IMR-90 (cell line): ENCODE results near the gene GLE1. TPM values are rescaled to one million over a fixed set of nuclear protein-coding genes. Genes with fewer than 3 reads are reported as not detected.

Source experiments
- ATAC-seq: fragments of 200-7000 bp; cut with Tn5 transposase; 2 replicates; pipeline ENCODE4 v1.9.1; 2020; ENCODE audit warnings: low read depth, mild to moderate bottlenecking, moderate library complexity
- BruUV-seq: library from RNA; stranded (reverse); fragments of 400-500 nt; replicated peaks from 2 replicates; lab custom pipeline; 2021; lab: Mats Ljungman, UMichigan
- CTCF ChIA-PET: fragments of 300-600 bp; formaldehyde crosslinking; extraction: SDS; loops from one replicate; lab custom pipeline; 2021; ENCODE audit warnings: antibody characterized with exemption; lab: Yijun Ruan, JAX
- POLR2A ChIA-PET: fragments of 300-600 bp; sonication (Branson Sonifier 250); formaldehyde crosslinking; loops from one replicate; lab custom pipeline; 2022; ENCODE audit warnings: antibody characterized with exemption; ENCODE audit not compliant: unreplicated experiment; lab: Charles Lee
- DNase-seq: peaks from one replicate; pipeline ENCODE4 v3.0.0; 2013
- H2AFZ ChIP-seq: replicated peaks from 2 replicates; pipeline ENCODE3; 2013; ENCODE audit warnings: low read length, mild to moderate bottlenecking; ENCODE audit not compliant: poor library complexity
- H2AK5ac ChIP-seq: 2 replicates; pipeline ENCODE4 v1.6.1; 2013; ENCODE audit warnings: low read depth, low read length, inconsistent platforms
- H2AK9ac ChIP-seq: replicated peaks from 2 replicates; pipeline ENCODE3; 2013; ENCODE audit warnings: mild to moderate bottlenecking, low read depth, low read length, moderate library complexity; ENCODE audit not compliant: poor library complexity
- H2BK120ac ChIP-seq: 2 replicates; pipeline ENCODE4 v1.6.1; 2013; ENCODE audit warnings: low read depth, low read length, inconsistent platforms
- H2BK15ac ChIP-seq: 3 replicates; pipeline ENCODE4 v1.6.1; 2013; ENCODE audit warnings: low read depth, low read length, inconsistent platforms
- H2BK20ac ChIP-seq: 2 replicates; pipeline ENCODE4 v1.6.1; 2013; ENCODE audit warnings: low read depth, mild to moderate bottlenecking, inconsistent platforms, low read length, moderate library complexity
- H2BK5ac ChIP-seq: 2 replicates; pipeline ENCODE4 v1.6.1; 2013; ENCODE audit warnings: mild to moderate bottlenecking, low read depth, low read length, inconsistent platforms; ENCODE audit not compliant: poor library complexity, severe bottlenecking
- H3K14ac ChIP-seq: replicated peaks from 2 replicates; pipeline ENCODE4 v1.6.1; 2013; ENCODE audit warnings: low read depth, low read length, inconsistent platforms
- H3K18ac ChIP-seq: 2 replicates; pipeline ENCODE4 v1.6.1; 2013; ENCODE audit warnings: low read depth, low read length, control low read depth
- H3K23ac ChIP-seq: 2 replicates; pipeline ENCODE4 v1.6.1; 2013; ENCODE audit warnings: low read depth, low read length, inconsistent platforms
- H3K27ac ChIP-seq: 2 replicates; pipeline ENCODE4 v1.5.1; 2013; ENCODE audit warnings: mild to moderate bottlenecking, control low read depth, low read length; ENCODE audit not compliant: insufficient read depth
- H3K27me3 ChIP-seq: 2 replicates; pipeline ENCODE4 v1.6.1; 2013; ENCODE audit warnings: low read length; ENCODE audit not compliant: control insufficient read depth, insufficient read depth
- H3K36me3 ChIP-seq: 2 replicates; pipeline ENCODE4 v1.6.1; 2013; ENCODE audit warnings: low read length, mixed read lengths; ENCODE audit not compliant: control insufficient read depth, insufficient read depth
- H3K4ac ChIP-seq: 2 replicates; pipeline ENCODE4 v1.6.1; 2013; ENCODE audit warnings: low read depth, low read length, inconsistent platforms
- H3K4me1 ChIP-seq: 2 replicates; pipeline ENCODE4 v1.6.1; 2013; ENCODE audit warnings: low read length, mixed read lengths; ENCODE audit not compliant: control insufficient read depth, insufficient read depth
- H3K4me2 ChIP-seq: 2 replicates; pipeline ENCODE4 v1.6.1; 2013; ENCODE audit warnings: low read depth, mild to moderate bottlenecking, control low read depth, low read length, moderate library complexity
- H3K4me3 ChIP-seq: 2 replicates; pipeline ENCODE4 v1.5.1; 2013; ENCODE audit warnings: low read depth, mild to moderate bottlenecking, control low read depth, low read length, moderate library complexity; ENCODE audit not compliant: insufficient read depth
- H3K56ac ChIP-seq: 2 replicates; pipeline ENCODE4 v1.6.1; 2013; ENCODE audit warnings: low read length, inconsistent platforms; ENCODE audit not compliant: insufficient read depth; ENCODE audit errors: extremely low read depth
- H3K79me1 ChIP-seq, 2 experiments: 2 replicates each; pipeline ENCODE4 v1.6.1; 2013; ENCODE audit warnings: low read length in 2 of 2, inconsistent platforms in 1 of 2, low read depth in 1 of 2
- H3K9ac ChIP-seq: 2 replicates; pipeline ENCODE4 v1.6.1; 2013; ENCODE audit warnings: low read depth, low read length, control low read depth
- H3K9me1 ChIP-seq: 2 replicates; pipeline ENCODE4 v1.6.1; 2013; ENCODE audit warnings: low read length, inconsistent platforms; ENCODE audit not compliant: insufficient read depth
- H3K9me3 ChIP-seq: 2 replicates; pipeline ENCODE4 v1.6.1; 2013; ENCODE audit warnings: low read length; ENCODE audit not compliant: control insufficient read depth, insufficient read depth
- H4K20me1 ChIP-seq: 2 replicates; pipeline ENCODE4 v1.6.1; 2013; ENCODE audit warnings: low read length, inconsistent platforms; ENCODE audit not compliant: insufficient read depth
- H4K5ac ChIP-seq: 2 replicates; pipeline ENCODE4 v1.6.1; 2013; ENCODE audit warnings: mild to moderate bottlenecking, low read depth, low read length, control low read depth
- H4K8ac ChIP-seq, 2 experiments: 2 replicates each; pipeline ENCODE4 v1.6.1; 2013; ENCODE audit warnings: low read depth in 2 of 2, low read length in 2 of 2, control low read depth in 1 of 2, inconsistent platforms in 1 of 2
- H4K91ac ChIP-seq: 2 replicates; pipeline ENCODE4 v1.6.1; 2013; ENCODE audit warnings: low read depth, low read length, inconsistent platforms; ENCODE audit not compliant: insufficient read depth
- BHLHE40 ChIP-seq: fragments of 150-350 bp; IDR thresholded peaks from 2 replicates; pipeline ENCODE4 v1.6.1; 2016; ENCODE audit warnings: mild to moderate bottlenecking, low read depth, low read length
- FOS ChIP-seq: fragments of 150-350 bp; IDR thresholded peaks from 2 replicates; pipeline ENCODE4 v1.6.1; 2016; ENCODE audit warnings: low read depth, low read length
- NFE2L2 ChIP-seq: fragments of 150-350 bp; IDR thresholded peaks from 2 replicates; pipeline ENCODE4 v1.6.1; 2016; ENCODE audit warnings: low read depth, mild to moderate bottlenecking, low read length
- RAD21 ChIP-seq: IDR thresholded peaks from 2 replicates; pipeline ENCODE4 v1.6.1; 2012; ENCODE audit warnings: low read length, improper control_type of control experiment
- RFX5 ChIP-seq: IDR thresholded peaks from 2 replicates; pipeline ENCODE4 v1.8.0; 2012; ENCODE audit warnings: low read depth, mild to moderate bottlenecking, low read length, moderate library complexity
- WGBS, 2 experiments: methylation state at CpG; one replicate each; pipeline versions ENCODE4 v1.1.5 to v1.1.7; 2013; ENCODE audit warnings: missing lambda C conversion rate in 2 of 2; ENCODE audit not compliant: insufficient read length in 1 of 2; ENCODE audit errors: extremely low coverage in 2 of 2; 5-methylcytosine and 5-hydroxymethylcytosine counted together
- dilution Hi-C: fragments of 300-500 bp; cut with HindIII; formaldehyde crosslinking; loops from one replicate; pipeline ENCODE4 v1.14.3; 2018; ENCODE audit warnings: low sequenced_read_pairs; ENCODE audit not compliant: unreplicated experiment
- in situ Hi-C: fragments of 300-500 bp; cut with MboI; formaldehyde crosslinking; loops from 3 replicates; pipeline ENCODE4 v1.14.3; 2019; ENCODE audit warnings: low sequenced_read_pairs, inconsistent platforms, mixed read lengths
- intact Hi-C: fragments of 100-400 bp; cut with micrococcal nuclease; formaldehyde crosslinking; loops from 2 replicates; pipeline ENCODE4 v1.10.0; 2022
- polyA plus RNA-seq, 3 experiments: library from polyadenylated mRNA; depleted of rRNA; stranded (reverse); fragments of >200 nt; gene quantifications; 2 replicates each; pipeline ENCODE4 v1.2.3, GENCODE V29; 2012; ENCODE audit warnings: low replicate concordance in 1 of 3
- total RNA-seq: library from RNA; depleted of rRNA; stranded (reverse); fragments of >200 nt; gene quantifications from 2 replicates; pipeline ENCODE4 v1.2.3, GENCODE V29; 2012

GLE1 gene
- total and polyA plus RNA-seq, 2 of the 4 experiments (the other 2 are of a cell fraction): 14.3 to 39.4 TPM

- no peak overlapping the region for H4K5ac ChIP-seq
- CTCF ChIA-PET: no interaction called here
- H3K79me1 ChIP-seq: 0 out of 4 replicates have a peak, but pooled peaks cover 3 to 5% of the 10 kb centered on the region in 2 experiments
- H3K27me3 ChIP-seq: no peaks in the 10 kb centered on the region
- no peak overlapping the region for H3K4ac ChIP-seq
- no peak overlapping the region for H2BK5ac ChIP-seq
- POLR2A ChIA-PET: no interaction called here
- no peaks in the 10 kb centered on the region for H3K4me1 ChIP-seq
- no peak overlapping the region for H2BK20ac ChIP-seq
- dilution Hi-C loops: no loop called here
- TF ChIP-seq FOS: no peak
- TF ChIP-seq RFX5: no peak
- TF ChIP-seq BHLHE40: no peak
- TF ChIP-seq NFE2L2: no peak
- TF ChIP-seq RAD21: no peak
- peaks cover 43% of the 10 kb centered on the region for H3K36me3 ChIP-seq
- no peak overlapping the region for H4K8ac ChIP-seq
- no peak overlapping the region for H3K56ac ChIP-seq
- H3K27ac ChIP-seq: no peak overlapping the region
- no peak overlapping the region for H3K14ac ChIP-seq
- ATAC-seq: no peak
- H2BK120ac ChIP-seq: no peak overlapping the region
- no peak overlapping the region for H3K9ac ChIP-seq
- no peak overlapping the region for H2AK5ac ChIP-seq
- no peak overlapping the region for H3K23ac ChIP-seq
- in situ Hi-C loops: no loop called here
- no CpG with 5 or more reads among the region's 4 CpGs for WGBS, 2 experiments
- no peak overlapping the region for H2BK15ac ChIP-seq
- no peak overlapping the region for H2AK9ac ChIP-seq
- no TSS peak for BruUV-seq
- H3K9me3 ChIP-seq: no peaks in the 10 kb centered on the region
- no peak for DNase-seq
- no peak overlapping the region for H3K4me3 ChIP-seq
- no peaks in the 10 kb centered on the region for H4K20me1 ChIP-seq
- H3K9me1 ChIP-seq: peaks cover 5% of the 10 kb centered on the region; the same call in 1 of the 2 replicates
- no peak overlapping the region for H2AFZ ChIP-seq
- intact Hi-C loops: no loop called here
- H3K18ac ChIP-seq: no peak overlapping the region
- no peak overlapping the region for H3K4me2 ChIP-seq
- no peak overlapping the region for H4K91ac ChIP-seq
Observed at GRCh38 chr9:128532581-128532980, 28.1 kb downstream of the GLE1 start.
